Effector memory CD4-positive, alpha-beta T cell (primary cell): ENCODE data around the gene KIF18B.

ENCODE experiments used
- DNase-seq, 3 donors: peaks; one replicate each; pipeline ENCODE4 v3.0.0-alpha.2; 2020
- H3K27ac ChIP-seq: 2 replicates; pipeline ENCODE4 v1.7.0; 2013; ENCODE audit warnings: mild to moderate bottlenecking, low read length, moderate library complexity; ENCODE audit not compliant: insufficient read depth, poor library complexity, severe bottlenecking
- H3K27me3 ChIP-seq: replicated peaks from 2 replicates; pipeline ENCODE4 v1.7.0; 2013; ENCODE audit warnings: mild to moderate bottlenecking, low read length; ENCODE audit not compliant: insufficient read depth, control insufficient read depth, poor library complexity, severe bottlenecking
- H3K36me3 ChIP-seq: 2 replicates; pipeline ENCODE4 v1.7.0; 2013; ENCODE audit warnings: mild to moderate bottlenecking, low read length, moderate library complexity; ENCODE audit not compliant: control insufficient read depth, insufficient read depth
- H3K4me1 ChIP-seq: 2 replicates; pipeline ENCODE4 v1.7.0; 2013; ENCODE audit warnings: low read length, mild to moderate bottlenecking; ENCODE audit not compliant: control insufficient read depth, insufficient read depth, poor library complexity, severe bottlenecking
- H3K4me3 ChIP-seq: 2 replicates; pipeline ENCODE4 v1.7.0; 2013; ENCODE audit warnings: low read length, low read depth, mild to moderate bottlenecking; ENCODE audit not compliant: insufficient read depth, poor library complexity, severe bottlenecking
- H3K9me3 ChIP-seq: 2 replicates; pipeline ENCODE4 v1.7.0; 2013; ENCODE audit warnings: mild to moderate bottlenecking, low read length, moderate library complexity; ENCODE audit not compliant: control insufficient read depth

Gene KIF18B

DNA sequence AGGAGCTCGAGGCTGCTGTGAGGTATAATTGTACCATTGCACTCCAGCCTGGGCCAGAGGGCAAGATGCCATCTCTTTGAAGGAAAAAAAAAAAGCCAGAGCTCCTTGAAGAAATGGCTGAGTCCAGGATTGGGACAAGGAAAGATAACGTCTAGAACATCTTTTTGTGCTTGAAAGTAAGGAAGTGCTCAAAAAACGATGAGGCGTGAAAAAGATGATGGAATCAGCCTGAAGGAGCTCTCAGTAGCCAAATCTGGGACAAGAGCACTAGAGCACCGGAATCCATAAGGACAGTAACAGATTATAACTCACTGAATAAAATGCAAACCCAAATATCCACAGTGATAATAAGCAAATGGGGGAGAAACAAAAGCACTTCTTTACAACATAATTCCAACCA, 70.5 kb downstream of the KIF18B start:
- no peak for DNase-seq
- no peaks in the 10 kb centered on the region for H3K27me3 ChIP-seq
- no peaks in the 10 kb centered on the region for H3K9me3 ChIP-seq
- H3K4me1 ChIP-seq = no peaks in the 10 kb centered on the region
- no peak overlapping the region for H3K4me3 ChIP-seq
- H3K27ac ChIP-seq = no peak overlapping the region
- peaks cover 70% of the 10 kb centered on the region for H3K36me3 ChIP-seq

DNA sequence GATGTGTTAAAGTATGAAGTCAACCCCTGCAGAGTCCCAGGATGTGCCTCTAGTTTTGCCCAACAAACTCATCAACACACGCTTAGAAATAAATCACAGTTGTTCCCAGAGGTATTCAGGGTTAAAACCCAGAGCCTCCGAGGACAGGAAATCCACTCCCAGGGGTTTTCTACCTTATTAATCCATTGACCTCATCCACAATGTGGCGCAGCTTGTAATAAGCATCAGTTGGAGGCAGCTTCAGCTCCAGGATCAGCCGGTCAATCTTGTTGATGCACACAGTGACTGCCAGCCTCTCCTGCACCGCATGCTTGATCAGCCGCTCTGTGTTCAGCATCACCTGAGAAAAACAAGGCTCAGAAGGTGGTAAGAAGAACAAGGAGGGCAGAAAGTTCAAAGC, 71.8 kb downstream of the KIF18B start:
- no peak for DNase-seq
- peaks cover 69% of the 10 kb centered on the region for H3K36me3 ChIP-seq

More for the DNA sequence above, 71.8 kb downstream of the KIF18B start:
- Histone ChIP-seq H3K27me3 (no peaks in the 10 kb centered on the region), H3K9me3 (no peaks in the 10 kb centered on the region), H3K4me3 (no peak overlapping the region), H3K27ac (no peak overlapping the region), H3K4me1 (no peaks in the 10 kb centered on the region)
